MM.1S (cell line): Measurements from ENCODE around the gene TBC1D23.
"Not testable (repeated sequence)": the region's sequence is repeated elsewhere in the genome, so short reads cannot be mapped to it uniquely, and the experiment has no call there.

Experiments
- CTCF ChIP-seq: fragments of 300-600 bp; sonication (generic); IDR thresholded peaks from 2 replicates; pipeline ENCODE4 v1.5.1; 2016; ENCODE audit warnings: antibody characterized with exemption, low read length, mixed read lengths
- EZH2 ChIP-seq: fragments of 300-600 bp; sonication (generic); optimal IDR thresholded peaks from 2 replicates; pipeline ENCODE3; 2017; ENCODE audit warnings: low read depth, mild to moderate bottlenecking, antibody characterized with exemption, low read length, mixed read lengths
- EZH2phosphoT487 ChIP-seq: fragments of 300-600 bp; sonication (generic); IDR thresholded peaks from 2 replicates; pipeline ENCODE4 v1.6.1; 2018; ENCODE audit warnings: antibody characterized with exemption, low read length

GRCh38 chr3:100351770-100352169 lies 91.0 kb downstream of the TBC1D23 start:
- not testable (repeated sequence) for TF ChIP-seq CTCF, EZH2, EZH2phosphoT487
